B cell (primary cell): ENCODE data around the gene MTUS2. TPM values are rescaled to one million over a fixed set of nuclear protein-coding genes. Genes with fewer than 3 reads are reported as not detected.

Experiments used
- ATAC-seq: fragments of 200-7000 bp; cut with Tn5 transposase; one replicate; pipeline ENCODE4 v1.10.0; 2021; ENCODE audit warnings: low read depth, mild to moderate bottlenecking, moderate number of reproducible peaks, moderate library complexity
- CTCF ChIA-PET: fragments of 350-600 bp; sonication (Branson Sonifier 250); formaldehyde crosslinking; loops from one replicate; lab custom pipeline; 2021; ENCODE audit warnings: antibody characterized with exemption, inconsistent platforms; lab: Charles Lee
- POLR2A ChIA-PET: fragments of 350-600 bp; sonication (Branson Sonifier 250); formaldehyde crosslinking; loops from one replicate; lab custom pipeline; 2021; ENCODE audit warnings: antibody characterized with exemption; lab: Charles Lee
- DNase-seq: peaks from one replicate; pipeline ENCODE4 v3.0.0; 2013
- H2AFZ ChIP-seq: 2 replicates; pipeline ENCODE4 v1.6.1; 2012; ENCODE audit warnings: mild to moderate bottlenecking, low read depth, low read length; ENCODE audit not compliant: insufficient read depth, poor library complexity, severe bottlenecking
- H3K27ac ChIP-seq, 2 donors: 1 replicate in 1 of 2; 2 replicates in 1 of 2; pipeline ENCODE4 v1.5.1; 2012 to 2013; ENCODE audit warnings: low read length in 2 of 2, mild to moderate bottlenecking in 2 of 2, moderate library complexity in 1 of 2
- H3K27me3 ChIP-seq, 4 experiments: fragments of 200-600 bp in 1 of 4; sonication (generic) in 1 of 4; replicated peaks in 1 of 4; 1 replicate in 2 of 4; 2 replicates in 2 of 4; pipeline versions ENCODE4 v1.6.1 to v1.7.0; 2013 to 2016; ENCODE audit warnings: low read length in 3 of 4, mild to moderate bottlenecking in 2 of 4, mixed read lengths in 1 of 4, moderate library complexity in 1 of 4; ENCODE audit not compliant: insufficient read depth in 4 of 4, control insufficient read depth in 3 of 4; ENCODE audit errors: control extremely low read depth in 1 of 4
- H3K36me3 ChIP-seq, 2 experiments: replicated peaks in 1 of 2; 1 replicate in 1 of 2; 2 replicates in 1 of 2; pipeline versions ENCODE4 v1.6.1 to v1.7.1; 2013; ENCODE audit warnings: low read length in 1 of 2; ENCODE audit not compliant: insufficient read depth in 2 of 2, control insufficient read depth in 1 of 2; ENCODE audit errors: control extremely low read depth in 1 of 2, extremely low read depth in 1 of 2
- H3K4me1 ChIP-seq, 2 donors: fragments of 200-600 bp in 1 of 2; sonication (generic) in 1 of 2; 1 replicate in 1 of 2; 2 replicates in 1 of 2; pipeline versions ENCODE4 v1.5.1 to v1.6.1; 2013 to 2017; ENCODE audit warnings: low read length in 2 of 2; ENCODE audit not compliant: control insufficient read depth in 2 of 2, insufficient read depth in 2 of 2
- H3K4me2 ChIP-seq: replicated peaks from 2 replicates; pipeline ENCODE3; 2012; ENCODE audit warnings: mild to moderate bottlenecking, low read depth, low read length; ENCODE audit not compliant: poor library complexity, severe bottlenecking
- H3K4me3 ChIP-seq, 5 experiments: fragments of 200-600 bp in 1 of 5; sonication (generic) in 1 of 5; 1 replicate in 3 of 5; 2 replicates in 2 of 5; pipeline versions ENCODE4 v1.5.1 to v1.7.0; 2011 to 2016; ENCODE audit warnings: low read length in 4 of 5, mild to moderate bottlenecking in 4 of 5, low read depth in 2 of 5, control low read depth in 1 of 5, moderate library complexity in 1 of 5; ENCODE audit not compliant: insufficient read depth in 1 of 5; ENCODE audit errors: control extremely low read depth in 1 of 5, extremely low read depth in 1 of 5
- H3K79me2 ChIP-seq: fragments of 200-600 bp; sonication (generic); one replicate; pipeline ENCODE4 v1.6.0; 2016; ENCODE audit warnings: low read length; ENCODE audit not compliant: control insufficient read depth, insufficient read depth
- H3K9ac ChIP-seq: fragments of 200-600 bp; sonication (generic); 2 replicates; pipeline ENCODE4 v1.6.1; 2017; ENCODE audit warnings: mild to moderate bottlenecking, low read length, moderate library complexity
- H3K9me3 ChIP-seq, 3 donors: one replicate each; pipeline versions ENCODE4 v1.6.1 to v1.7.1; 2013; ENCODE audit warnings: low read length in 2 of 3; ENCODE audit not compliant: control insufficient read depth in 2 of 3, insufficient read depth in 1 of 3; ENCODE audit errors: control extremely low read depth in 1 of 3
- H4K20me1 ChIP-seq: 2 replicates; pipeline ENCODE4 v1.6.0; 2012; ENCODE audit warnings: mild to moderate bottlenecking, low read length; ENCODE audit not compliant: insufficient read depth, control insufficient read depth, poor library complexity, severe bottlenecking
- H3K27ac Mint-ChIP-seq: one replicate; pipeline ENCODE4 v1.8.0; 2021; ENCODE audit warnings: mixed read lengths
- H3K27me3 Mint-ChIP-seq: one replicate; pipeline ENCODE4 v1.8.0; 2021; ENCODE audit warnings: mixed read lengths
- H3K4me1 Mint-ChIP-seq: one replicate; pipeline ENCODE4 v1.8.0; 2021; ENCODE audit warnings: mixed read lengths
- H3K4me3 Mint-ChIP-seq: one replicate; pipeline ENCODE4 v1.8.0; 2021; ENCODE audit warnings: mixed read lengths
- H3K9me3 Mint-ChIP-seq: one replicate; pipeline ENCODE4 v1.8.0; 2022; ENCODE audit warnings: mixed read lengths; ENCODE audit not compliant: insufficient read depth
- EZH2 ChIP-seq: IDR thresholded peaks from 2 replicates; pipeline ENCODE4 v1.6.1; 2012; ENCODE audit warnings: borderline replicate concordance, low read depth, mild to moderate bottlenecking, moderate library complexity, low read length; ENCODE audit not compliant: insufficient read depth, poor library complexity, severe bottlenecking
- whole genome bisulfite sequencing: methylation state at CpG from one replicate; pipeline ENCODE4 v1.1.5; 2013; ENCODE audit warnings: missing lambda C conversion rate; ENCODE audit not compliant: insufficient coverage; 5-methylcytosine and 5-hydroxymethylcytosine counted together
- intact Hi-C: fragments of 100-400 bp; cut with micrococcal nuclease; formaldehyde crosslinking; loops from one replicate; pipeline ENCODE4 v1.10.0; 2022
- polyA plus RNA-seq: library from polyadenylated mRNA; depleted of rRNA; stranded (reverse); fragments of >200 nt; gene quantifications from 2 replicates; pipeline ENCODE4 v1.2.3, GENCODE V29; 2012
- total RNA-seq, 2 donors: library from RNA; stranded (reverse); fragments of 120-200 nt in 1 of 2; gene quantifications; 1 replicate in 1 of 2; 2 replicates in 1 of 2; pipeline versions ENCODE4 v1.2.3 to v1.2.4, GENCODE V29; 2013 to 2022
- TF ChIP-seq, protein P1 (sequence below): fragments of 200-600 bp; IDR thresholded peaks from one replicate; pipeline ENCODE4 v1.8.0; 2022; ENCODE audit warnings: antibody characterized with exemption, mild to moderate bottlenecking

The MTUS2 gene
- total and polyA plus RNA-seq, 2 donors (not counting 1 experiment from before 2014, with no cell fraction given): 0.12 TPM; not detected in 1

GRCh38 chr13:29524176-29524575 lies 704.0 kb downstream of the MTUS2 start:
- Histone ChIP-seq H3K9ac (no peak overlapping the region), H3K4me3 (no peak overlapping the region), H3K9me3 (no peaks in the 10 kb centered on the region), H3K4me2 (no peak overlapping the region), H4K20me1 (no peaks in the 10 kb centered on the region), H2AFZ (no peak overlapping the region), H3K4me1 (no peaks in the 10 kb centered on the region), H3K79me2 (no peaks in the 10 kb centered on the region), H3K36me3 (peaks cover 0 to 55% of the 10 kb centered on the region in 2 experiments), H3K27me3 (no peaks in the 10 kb centered on the region), H3K27ac (no peak overlapping the region)
- Mint-ChIP-seq H3K4me3 (no peak overlapping the region), H3K27me3 (no peaks in the 10 kb centered on the region), H3K9me3 (no peaks in the 10 kb centered on the region), H3K27ac (no peak overlapping the region), H3K4me1 (no peaks in the 10 kb centered on the region)
- POLR2A ChIA-PET: no interaction called here
- intact Hi-C loops: no loop called here
- ATAC-seq (no peak), DNase-seq (no peak)
- 94% methylated on average over 15 of the region's 17 CpGs for WGBS
- CTCF ChIA-PET: no interaction called here
- TF ChIP-seq, protein P1, sequence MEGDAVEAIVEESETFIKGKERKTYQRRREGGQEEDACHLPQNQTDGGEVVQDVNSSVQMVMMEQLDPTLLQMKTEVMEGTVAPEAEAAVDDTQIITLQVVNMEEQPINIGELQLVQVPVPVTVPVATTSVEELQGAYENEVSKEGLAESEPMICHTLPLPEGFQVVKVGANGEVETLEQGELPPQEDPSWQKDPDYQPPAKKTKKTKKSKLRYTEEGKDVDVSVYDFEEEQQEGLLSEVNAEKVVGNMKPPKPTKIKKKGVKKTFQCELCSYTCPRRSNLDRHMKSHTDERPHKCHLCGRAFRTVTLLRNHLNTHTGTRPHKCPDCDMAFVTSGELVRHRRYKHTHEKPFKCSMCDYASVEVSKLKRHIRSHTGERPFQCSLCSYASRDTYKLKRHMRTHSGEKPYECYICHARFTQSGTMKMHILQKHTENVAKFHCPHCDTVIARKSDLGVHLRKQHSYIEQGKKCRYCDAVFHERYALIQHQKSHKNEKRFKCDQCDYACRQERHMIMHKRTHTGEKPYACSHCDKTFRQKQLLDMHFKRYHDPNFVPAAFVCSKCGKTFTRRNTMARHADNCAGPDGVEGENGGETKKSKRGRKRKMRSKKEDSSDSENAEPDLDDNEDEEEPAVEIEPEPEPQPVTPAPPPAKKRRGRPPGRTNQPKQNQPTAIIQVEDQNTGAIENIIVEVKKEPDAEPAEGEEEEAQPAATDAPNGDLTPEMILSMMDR: no peak
- no peak for TF ChIP-seq EZH2

- no peak overlapping the region for H3K4me2 ChIP-seq
- ATAC-seq (no peak), DNase-seq (no peak)
- WGBS: 100% methylated on average over 8 of the region's 9 CpGs
- H3K27me3 ChIP-seq: no peaks in the 10 kb centered on the region
- Mint-ChIP-seq H3K4me3 (no peak overlapping the region), H3K9me3 (no peaks in the 10 kb centered on the region), H3K27ac (no peak overlapping the region), H3K4me1 (no peaks in the 10 kb centered on the region), H3K27me3 (no peaks in the 10 kb centered on the region)
- no peak overlapping the region for H3K4me3 ChIP-seq
- H3K79me2 ChIP-seq: no peaks in the 10 kb centered on the region
- ChIA-PET CTCF (no interaction called here), POLR2A (no interaction called here)
- H4K20me1 ChIP-seq: no peaks in the 10 kb centered on the region
- TF ChIP-seq EZH2: no peak
- TF ChIP-seq, protein P1: no peak
- H3K4me1 ChIP-seq: no peaks in the 10 kb centered on the region
- peaks cover 0 to 55% of the 10 kb centered on the region in 2 experiments for H3K36me3 ChIP-seq
- H2AFZ ChIP-seq: no peak overlapping the region
- no peak overlapping the region for H3K27ac ChIP-seq
- H3K9me3 ChIP-seq: no peaks in the 10 kb centered on the region
- no peak overlapping the region for H3K9ac ChIP-seq
- intact Hi-C loops: no loop called here
Observed at GRCh38 chr13:29524641-29525040, 704.5 kb downstream of the MTUS2 start.
